Caco-2 (cell line): Measurements from ENCODE around the gene TP53RK. TPM values are rescaled to one million over a fixed set of nuclear protein-coding genes. Genes with fewer than 3 reads are reported as not detected.

ENCODE experiments used
- BruUV-seq: library from RNA; stranded (reverse); fragments of 400-500 nt; replicated peaks from 2 replicates; lab custom pipeline; 2021; lab: Mats Ljungman, UMichigan
- CTCF ChIA-PET: fragments of 300-600 bp; sonication (Branson Sonifier 250); formaldehyde crosslinking; loops from one replicate; lab custom pipeline; 2022; ENCODE audit warnings: antibody characterized with exemption; lab: Charles Lee
- POLR2A ChIA-PET: fragments of 300-600 bp; sonication (Branson Sonifier 250); formaldehyde crosslinking; loops from one replicate; lab custom pipeline; 2022; ENCODE audit warnings: antibody characterized with exemption; lab: Charles Lee
- DNase-seq, 2 experiments: peaks; one replicate each; pipeline versions ENCODE4 v3.0.0 to v3.0.0-alpha.2; 2020 to 2022
- H3K27me3 ChIP-seq: replicated peaks from 2 replicates; pipeline ENCODE4 v1.6.0; 2011; ENCODE audit warnings: low read length; ENCODE audit not compliant: control insufficient read depth, insufficient read depth
- H3K36me3 ChIP-seq: 2 replicates; pipeline ENCODE4 v1.5.1; 2011; ENCODE audit warnings: low read length; ENCODE audit not compliant: control insufficient read depth, insufficient read depth
- H3K4me1 ChIP-seq: fragments of 250-450 bp; sonication (Bioruptor Pico); 2 replicates; pipeline ENCODE4 v1.5.1; 2020; ENCODE audit warnings: mild to moderate bottlenecking
- H3K4me3 ChIP-seq: 2 replicates; pipeline ENCODE4 v1.5.1; 2011; ENCODE audit warnings: low read depth, mild to moderate bottlenecking, control low read depth, low read length
- H3K9me3 ChIP-seq: fragments of 250-450 bp; sonication (Bioruptor Pico); 2 replicates; pipeline ENCODE4 v1.5.1; 2020; ENCODE audit warnings: mild to moderate bottlenecking, moderate library complexity
- H3K27ac Mint-ChIP-seq: one replicate; pipeline ENCODE4 v1.8.0; 2022; ENCODE audit warnings: mixed read lengths; ENCODE audit not compliant: unreplicated experiment
- H3K27me3 Mint-ChIP-seq: one replicate; pipeline ENCODE4 v1.8.0; 2022; ENCODE audit warnings: mixed read lengths; ENCODE audit not compliant: insufficient read depth, unreplicated experiment
- H3K36me3 Mint-ChIP-seq: one replicate; pipeline ENCODE4 v1.8.0; 2022; ENCODE audit warnings: mild to moderate bottlenecking, mixed read lengths; ENCODE audit not compliant: insufficient read depth, unreplicated experiment
- H3K4me1 Mint-ChIP-seq: one replicate; pipeline ENCODE4 v1.8.0; 2022; ENCODE audit warnings: low read depth, mixed read lengths; ENCODE audit not compliant: unreplicated experiment
- H3K4me3 Mint-ChIP-seq: one replicate; pipeline ENCODE4 v1.8.0; 2022; ENCODE audit warnings: mild to moderate bottlenecking, moderate library complexity, mixed read lengths; ENCODE audit not compliant: unreplicated experiment
- H3K9me3 Mint-ChIP-seq: one replicate; pipeline ENCODE4 v1.8.0; 2022; ENCODE audit warnings: mixed read lengths; ENCODE audit not compliant: unreplicated experiment
- intact Hi-C: fragments of 100-400 bp; cut with micrococcal nuclease; formaldehyde crosslinking; loops from one replicate; pipeline ENCODE4 v1.10.0; 2022; ENCODE audit not compliant: unreplicated experiment
- total RNA-seq: library from RNA; stranded (reverse); gene quantifications from 2 replicates; pipeline ENCODE4 v1.2.3, GENCODE V29; 2022
- TF ChIP-seq, protein P1 (sequence below), 2 experiments: fragments of 200-600 bp in 1 of 2; IDR thresholded peaks; 1 replicate in 1 of 2; 2 replicates in 1 of 2; pipeline versions ENCODE4 v1.5.1 to v1.8.0; 2011 to 2022; ENCODE audit warnings: antibody characterized with exemption in 1 of 2, control low read depth in 1 of 2, inconsistent platforms in 1 of 2, low read depth in 1 of 2, low read length in 1 of 2, mild to moderate bottlenecking in 1 of 2, moderate library complexity in 1 of 2; ENCODE audit not compliant: insufficient read depth in 1 of 2, severe bottlenecking in 1 of 2, unreplicated experiment in 1 of 2

The TP53RK gene
- total RNA-seq, 1 experiment from 2014 or later, result 22.7 TPM

DNA sequence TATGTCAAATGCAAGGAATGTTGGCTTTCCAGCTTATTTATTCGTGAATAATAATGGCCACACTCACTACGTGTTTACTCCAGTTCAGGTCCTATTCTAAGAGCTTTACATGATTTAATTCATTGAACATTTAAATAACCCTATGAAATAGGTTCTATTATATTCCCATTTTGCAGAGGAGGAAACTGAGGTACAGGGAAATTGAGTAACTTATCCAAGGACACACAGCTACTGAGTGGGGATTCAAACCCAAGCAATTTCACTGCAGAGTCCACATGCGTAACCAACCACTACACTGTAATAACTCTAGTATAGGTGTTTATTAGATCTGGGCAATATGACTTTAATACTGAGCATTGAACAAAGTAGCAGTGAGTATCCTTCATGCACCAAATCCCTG lies 25.7 kb downstream of the TP53RK start:
- BruUV-seq, result no TSS peak
- Histone ChIP-seq H3K36me3 (no peaks in the 10 kb centered on the region), H3K9me3 (peaks cover 5% of the 10 kb centered on the region; the same call in 1 of the 2 replicates), H3K4me3 (no peak overlapping the region), H3K27me3 (no peaks in the 10 kb centered on the region), H3K4me1 (no peaks in the 10 kb centered on the region)
- H3K27ac Mint-ChIP-seq, result no peak overlapping the region
- intact Hi-C loops, result no loop called here
- TF ChIP-seq, protein P1, sequence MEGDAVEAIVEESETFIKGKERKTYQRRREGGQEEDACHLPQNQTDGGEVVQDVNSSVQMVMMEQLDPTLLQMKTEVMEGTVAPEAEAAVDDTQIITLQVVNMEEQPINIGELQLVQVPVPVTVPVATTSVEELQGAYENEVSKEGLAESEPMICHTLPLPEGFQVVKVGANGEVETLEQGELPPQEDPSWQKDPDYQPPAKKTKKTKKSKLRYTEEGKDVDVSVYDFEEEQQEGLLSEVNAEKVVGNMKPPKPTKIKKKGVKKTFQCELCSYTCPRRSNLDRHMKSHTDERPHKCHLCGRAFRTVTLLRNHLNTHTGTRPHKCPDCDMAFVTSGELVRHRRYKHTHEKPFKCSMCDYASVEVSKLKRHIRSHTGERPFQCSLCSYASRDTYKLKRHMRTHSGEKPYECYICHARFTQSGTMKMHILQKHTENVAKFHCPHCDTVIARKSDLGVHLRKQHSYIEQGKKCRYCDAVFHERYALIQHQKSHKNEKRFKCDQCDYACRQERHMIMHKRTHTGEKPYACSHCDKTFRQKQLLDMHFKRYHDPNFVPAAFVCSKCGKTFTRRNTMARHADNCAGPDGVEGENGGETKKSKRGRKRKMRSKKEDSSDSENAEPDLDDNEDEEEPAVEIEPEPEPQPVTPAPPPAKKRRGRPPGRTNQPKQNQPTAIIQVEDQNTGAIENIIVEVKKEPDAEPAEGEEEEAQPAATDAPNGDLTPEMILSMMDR (IDR thresholded peaks at IDR 0.05; ENCODE audit: insufficient read depth in 1 of 2, low read depth in 1 of 2, low read length in 1 of 2, severe bottlenecking in 1 of 2, unreplicated experiment in 1 of 2), result no peak
- peaks cover 11% of the 10 kb centered on the region for H3K27me3 Mint-ChIP-seq
- H3K4me3 Mint-ChIP-seq, result no peak overlapping the region
- no peaks in the 10 kb centered on the region for H3K36me3 Mint-ChIP-seq
- DNase-seq, result no peak
- peaks cover 26% of the 10 kb centered on the region for H3K9me3 Mint-ChIP-seq
- H3K4me1 Mint-ChIP-seq, result no peaks in the 10 kb centered on the region
- ChIA-PET CTCF (no interaction called here), POLR2A (no interaction called here)

DNA sequence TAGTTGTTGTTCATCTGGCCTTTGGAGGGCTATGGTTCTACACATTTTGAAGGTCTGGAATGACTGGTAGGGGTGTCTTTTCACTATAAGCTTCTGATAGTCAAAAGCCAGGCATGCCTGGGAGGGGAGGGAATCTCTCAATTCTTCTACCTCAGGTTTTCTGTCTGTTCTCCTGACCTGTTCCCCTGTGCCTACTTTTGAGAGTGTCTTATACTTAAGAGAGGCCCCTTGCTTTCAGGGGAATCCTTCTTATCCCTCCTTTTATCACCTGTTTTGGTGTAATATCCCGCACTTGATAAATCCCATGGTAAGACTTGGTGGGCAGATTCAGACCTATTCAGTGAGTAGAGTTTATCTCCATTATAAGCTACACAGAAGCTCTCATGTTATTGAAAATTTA lies 27.6 kb downstream of the TP53RK start:
- intact Hi-C loops, result no loop called here
- Mint-ChIP-seq H3K9me3 (peaks cover 36% of the 10 kb centered on the region), H3K36me3 (no peaks in the 10 kb centered on the region), H3K27me3 (peaks cover 11% of the 10 kb centered on the region), H3K4me3 (no peak overlapping the region), H3K4me1 (no peaks in the 10 kb centered on the region), H3K27ac (no peak overlapping the region)
- peaks cover 5% of the 10 kb centered on the region; the same call in 1 of the 2 replicates for H3K9me3 ChIP-seq
- no peaks in the 10 kb centered on the region for H3K27me3 ChIP-seq
- no peaks in the 10 kb centered on the region for H3K4me1 ChIP-seq
- H3K36me3 ChIP-seq, result no peaks in the 10 kb centered on the region
- POLR2A ChIA-PET, result no interaction called here
- no peak overlapping the region for H3K4me3 ChIP-seq
- TF ChIP-seq, protein P1 (IDR thresholded peaks at IDR 0.05; ENCODE audit: insufficient read depth in 1 of 2, low read depth in 1 of 2, low read length in 1 of 2, severe bottlenecking in 1 of 2, unreplicated experiment in 1 of 2), result no peak
- BruUV-seq, result no TSS peak
- CTCF ChIA-PET, result no interaction called here
- DNase-seq, result no peak

DNA sequence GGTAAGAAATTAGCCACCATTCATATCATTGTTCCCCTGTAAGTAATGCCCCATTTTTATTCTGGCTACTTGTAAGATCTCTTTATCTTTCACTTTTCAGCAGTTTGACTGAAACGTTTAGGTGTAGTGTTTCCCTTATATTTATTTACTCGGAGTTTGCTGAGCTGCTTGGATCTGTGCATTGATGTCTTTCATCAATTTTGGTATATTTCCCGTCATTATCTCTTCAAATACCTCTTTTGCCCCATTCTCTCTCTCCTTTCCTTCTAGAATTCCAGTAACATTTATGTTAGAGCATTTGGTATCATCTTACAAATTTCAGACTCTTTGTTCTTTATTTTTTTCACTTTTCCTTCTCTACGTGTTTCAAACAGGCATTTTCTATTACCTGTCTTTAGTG lies 28.8 kb downstream of the TP53RK start:
- POLR2A ChIA-PET, result no interaction called here
- BruUV-seq, result no TSS peak
- Mint-ChIP-seq H3K4me3 (no peak overlapping the region), H3K36me3 (no peaks in the 10 kb centered on the region), H3K9me3 (peaks cover 41% of the 10 kb centered on the region), H3K4me1 (no peaks in the 10 kb centered on the region), H3K27ac (no peak overlapping the region), H3K27me3 (peaks cover 11% of the 10 kb centered on the region)
- Histone ChIP-seq H3K9me3 (peaks cover 5% of the 10 kb centered on the region; the same call in 1 of the 2 replicates), H3K4me1 (no peaks in the 10 kb centered on the region), H3K36me3 (no peaks in the 10 kb centered on the region), H3K27me3 (no peaks in the 10 kb centered on the region), H3K4me3 (no peak overlapping the region)
- TF ChIP-seq, protein P1 (IDR thresholded peaks at IDR 0.05; ENCODE audit: insufficient read depth in 1 of 2, low read depth in 1 of 2, low read length in 1 of 2, severe bottlenecking in 1 of 2, unreplicated experiment in 1 of 2), result no peak
- CTCF ChIA-PET, result no interaction called here
- DNase-seq, result no peak
- intact Hi-C loops, result no loop called here
